Vagina (tissue), 2 donors: ENCODE data around the gene COL17A1.

Experiments
- CTCF ChIP-seq, 3 experiments: fragments of 450-650 bp in 2 of 3; fragments of 200-600 bp in 1 of 3; sonication (generic) in 1 of 3; IDR thresholded peaks; one replicate each; pipeline ENCODE4 v1.5.1; 2017 to 2019; ENCODE audit warnings: antibody characterized with exemption in 3 of 3, mild to moderate bottlenecking in 2 of 3, moderate library complexity in 2 of 3
- POLR2A ChIP-seq, 2 donors: fragments of 450-650 bp; IDR thresholded peaks; one replicate each; pipeline ENCODE4 v1.6.1; 2017; ENCODE audit warnings: antibody characterized with exemption in 2 of 2, mild to moderate bottlenecking in 2 of 2, moderate library complexity in 2 of 2
- POLR2AphosphoS5 ChIP-seq, 2 donors: sonication (generic); formaldehyde crosslinking; IDR thresholded peaks; one replicate each; pipeline ENCODE4 v1.9.0; 2017; ENCODE audit warnings: antibody characterized with exemption in 2 of 2, mild to moderate bottlenecking in 2 of 2, low read depth in 1 of 2; ENCODE audit not compliant: insufficient read depth in 1 of 2

GRCh38 chr10:104036518-104037260, 49.0 kb downstream of the COL17A1 start:
- TF ChIP-seq CTCF (IDR thresholded peaks at IDR 0.05), result no peak
- TF ChIP-seq POLR2AphosphoS5 (IDR thresholded peaks at IDR 0.05; ENCODE audit: insufficient read depth in 1 of 2, low read depth in 1 of 2), result no peak
- no peak for TF ChIP-seq POLR2A (IDR thresholded peaks at IDR 0.05)
